GM13977 (cell line): ENCODE results near the gene PHC2.
A peak's percentile ranks its signal among the peaks of the same experiment; 100 is the strongest.

Experiments
- DNase-seq: peaks from one replicate; pipeline ENCODE4 v3.0.0; 2012; ENCODE audit warnings: low spot score
- in situ Hi-C: fragments of 300-500 bp; cut with MboI; formaldehyde crosslinking; loops from one replicate; pipeline ENCODE4 v1.12.0; 2022; ENCODE audit warnings: low sequenced_read_pairs, low pct_unique_long_range_greater_than_20kb, mixed read lengths, inconsistent platforms; ENCODE audit not compliant: unreplicated experiment
- TF ChIP-seq, protein P1 (sequence below): IDR thresholded peaks from 2 replicates; pipeline ENCODE4 v1.5.1; 2012; ENCODE audit warnings: mild to moderate bottlenecking, control low read depth; ENCODE audit not compliant: insufficient read depth; ENCODE audit errors: extremely low read depth, missing control alignments

Gene PHC2

DNA sequence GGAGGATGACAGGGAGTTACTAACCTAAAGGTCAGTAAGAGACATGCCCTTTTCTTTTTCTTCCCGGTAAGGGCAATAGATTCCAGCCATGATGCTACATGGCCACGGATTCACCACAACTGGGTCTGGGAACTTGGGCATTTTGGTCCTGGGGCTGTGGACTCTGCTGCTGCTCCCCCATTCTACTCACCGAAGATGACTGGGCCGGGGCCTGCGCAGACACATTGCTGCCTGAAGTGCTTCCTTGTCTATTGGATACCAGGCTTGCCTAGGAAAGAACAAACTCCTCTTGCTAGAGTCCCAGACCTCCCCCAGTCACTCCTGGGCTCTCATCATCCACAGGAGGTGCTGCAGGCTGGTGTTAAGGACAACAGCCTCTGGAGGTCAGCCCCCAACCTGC lies 60.1 kb downstream of the PHC2 start:
- in situ Hi-C loops, result loop anchor here (10.0 kb wide), 1 partner anchor 94 kb away; no protein-coding TSS in a partner anchor
- TF ChIP-seq, protein P1, sequence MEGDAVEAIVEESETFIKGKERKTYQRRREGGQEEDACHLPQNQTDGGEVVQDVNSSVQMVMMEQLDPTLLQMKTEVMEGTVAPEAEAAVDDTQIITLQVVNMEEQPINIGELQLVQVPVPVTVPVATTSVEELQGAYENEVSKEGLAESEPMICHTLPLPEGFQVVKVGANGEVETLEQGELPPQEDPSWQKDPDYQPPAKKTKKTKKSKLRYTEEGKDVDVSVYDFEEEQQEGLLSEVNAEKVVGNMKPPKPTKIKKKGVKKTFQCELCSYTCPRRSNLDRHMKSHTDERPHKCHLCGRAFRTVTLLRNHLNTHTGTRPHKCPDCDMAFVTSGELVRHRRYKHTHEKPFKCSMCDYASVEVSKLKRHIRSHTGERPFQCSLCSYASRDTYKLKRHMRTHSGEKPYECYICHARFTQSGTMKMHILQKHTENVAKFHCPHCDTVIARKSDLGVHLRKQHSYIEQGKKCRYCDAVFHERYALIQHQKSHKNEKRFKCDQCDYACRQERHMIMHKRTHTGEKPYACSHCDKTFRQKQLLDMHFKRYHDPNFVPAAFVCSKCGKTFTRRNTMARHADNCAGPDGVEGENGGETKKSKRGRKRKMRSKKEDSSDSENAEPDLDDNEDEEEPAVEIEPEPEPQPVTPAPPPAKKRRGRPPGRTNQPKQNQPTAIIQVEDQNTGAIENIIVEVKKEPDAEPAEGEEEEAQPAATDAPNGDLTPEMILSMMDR, result no peak
- no peak for DNase-seq

DNA sequence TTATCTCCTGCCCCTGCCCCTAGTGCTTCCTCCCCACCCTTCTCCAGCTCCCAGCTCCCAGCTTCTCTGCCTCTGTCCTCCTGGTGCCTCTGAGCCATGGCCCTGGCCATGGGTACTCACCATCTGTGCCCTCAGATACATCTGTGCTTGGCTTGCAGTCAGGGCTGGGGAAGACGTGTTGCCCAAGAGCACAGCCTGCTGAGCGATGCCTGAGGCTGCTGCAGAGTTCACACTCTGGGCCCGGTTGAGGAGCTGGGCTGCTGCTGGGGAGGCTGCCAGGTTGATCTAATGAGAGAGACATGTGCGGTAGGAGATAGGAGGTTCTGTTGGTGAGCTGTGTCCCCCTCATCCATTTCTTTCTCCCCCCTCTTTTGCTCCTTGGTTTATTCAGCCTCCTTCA lies 60.6 kb downstream of the PHC2 start:
- in situ Hi-C loops, result loop anchor here (10.0 kb wide), 1 partner anchor 94 kb away; no protein-coding TSS in a partner anchor
- TF ChIP-seq, protein P1, result no peak
- no peak for DNase-seq

DNA sequence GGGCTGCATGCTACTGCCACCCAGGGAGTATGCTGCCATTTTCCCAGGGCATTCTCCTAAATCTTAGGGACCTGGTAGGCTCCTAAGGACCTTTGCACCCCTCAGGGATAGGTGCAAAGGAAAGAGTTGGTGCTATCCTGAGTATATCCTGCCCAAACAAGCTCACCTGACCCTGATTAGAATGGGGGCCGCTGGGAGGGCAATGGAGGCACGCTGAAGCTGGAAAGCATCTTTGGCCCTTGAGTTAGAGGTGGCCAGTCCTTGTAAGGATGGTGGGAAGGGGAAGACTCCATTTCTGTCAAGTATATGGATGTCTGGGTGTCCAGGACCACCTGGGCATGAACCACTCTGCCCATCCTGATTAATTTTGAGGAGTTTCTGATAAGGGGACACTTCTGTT lies 61.1 kb downstream of the PHC2 start:
- in situ Hi-C loops, result loop anchor here (10.0 kb wide), 1 partner anchor 95 kb away; no protein-coding TSS in a partner anchor
- DNase-seq, result no peak
- TF ChIP-seq, protein P1, result no peak

DNA sequence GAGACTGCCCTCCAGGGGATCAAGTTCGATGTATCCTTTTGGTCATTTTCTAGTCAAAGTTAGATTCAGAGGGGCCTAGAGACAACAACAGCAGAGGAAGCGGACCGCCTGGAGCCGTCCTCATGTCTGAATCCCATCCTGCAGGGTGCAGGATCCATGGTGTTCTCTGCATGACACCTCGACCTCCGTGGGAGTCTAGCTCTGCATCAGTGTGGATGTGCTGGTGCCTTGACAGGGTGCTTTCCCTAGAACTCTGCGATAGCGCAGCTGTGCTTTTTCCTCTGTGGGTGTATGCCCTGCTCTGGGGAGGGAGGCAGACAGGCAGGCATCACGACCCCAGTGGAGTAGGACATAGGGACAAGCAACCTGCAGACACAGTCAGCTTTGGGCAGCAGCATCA lies 61.8 kb downstream of the PHC2 start:
- in situ Hi-C loops, result no loop called here
- TF ChIP-seq, protein P1, result no peak

GRCh38 chr1:33368431-33368830 lies 62.5 kb downstream of the PHC2 start:
- in situ Hi-C loops, result no loop called here
- TF ChIP-seq, protein P1, result no peak
- DNase-seq, result no peak

More for the DNA sequence above, 61.8 kb downstream of the PHC2 start:
- DNase-seq, result no peak

GRCh38 chr1:33367485-33368405 lies 63.1 kb downstream of the PHC2 start:
- TF ChIP-seq, protein P1, result peak; percentile 98
- peak; percentile 92 for DNase-seq
- in situ Hi-C loops, result no loop called here
